Lower leg skin (tissue), 4 donors: ENCODE measurements around the gene EIF3C. TPM values are rescaled to one million over a fixed set of nuclear protein-coding genes. Genes with fewer than 3 reads are reported as not detected.
A peak's percentile ranks its signal among the peaks of the same experiment; 100 is the strongest.
"Not testable (repeated sequence)": the region's sequence is repeated elsewhere in the genome, so short reads cannot be mapped to it uniquely, and the experiment has no call there.

Experiments used
- DNase-seq, 2 donors: peaks; one replicate each; pipeline ENCODE4 v3.0.0-alpha.2; 2019; ENCODE audit warnings: low spot score in 2 of 2
- H3K4me3 ChIP-seq: fragments of 200-600 bp; sonication (generic); 2 replicates; pipeline ENCODE4 v1.5.1; 2017; ENCODE audit warnings: mild to moderate bottlenecking, low read depth; ENCODE audit not compliant: poor library complexity, severe bottlenecking
- WGBS, 2 donors: methylation state at CpG; one replicate each; pipeline ENCODE4 v1.1.5; 2018; 5-methylcytosine and 5-hydroxymethylcytosine counted together
- intact Hi-C: fragments of 100-400 bp; cut with DNase I; formaldehyde crosslinking; loops from one replicate; pipeline ENCODE4 v1.15.0; 2023; ENCODE audit warnings: low total_unique reads
- microRNA-seq, 2 donors: library from miRNA; unstranded; fragments of <30 nt; microRNA quantifications; one replicate each; pipeline ENCODE4, GENCODE V29; 2016; ENCODE audit warnings: borderline replicate concordance in 2 of 2, borderline number of aligned reads in 1 of 2
- total RNA-seq, 4 donors: library from RNA; depleted of rRNA; stranded (reverse); fragments of >200 nt; gene quantifications; one replicate each; pipeline ENCODE4 v1.1.0, GENCODE V29; 2016

Gene EIF3C
- total RNA-seq, 4 donors from 2014 or later, result 188 to 390 (median 282) TPM

GRCh38 chr16:28731253-28731652, 20.0 kb downstream of the EIF3C start:
- DNase-seq, H3K4me3 ChIP-seq, intact Hi-C loops: not testable (repeated sequence)
- no CpG with 5 or more reads among the region's 5 CpGs for WGBS, 2 donors

GRCh38 chr16:28732455-28733124, 21.3 kb downstream of the EIF3C start:
- intact Hi-C loops, H3K4me3 ChIP-seq: not testable (repeated sequence)
- 20% methylated on average over 1 of the region's 9 CpGs; no CpG with 5 or more reads in 1 of the 2 donors for WGBS, 2 donors

GRCh38 chr16:28739787-28740186, 28.5 kb downstream of the EIF3C start:
- H3K4me3 ChIP-seq, DNase-seq, intact Hi-C loops: not testable (repeated sequence)
- WGBS, 2 donors, result 32% methylated on average over 2 of the region's 9 CpGs; no CpG with 5 or more reads in 1 of the 2 donors

More at GRCh38 chr16:28732455-28733124, 21.3 kb downstream of the EIF3C start:
- DNase-seq, result not testable (repeated sequence)

- H3K4me3 ChIP-seq, intact Hi-C loops: not testable (repeated sequence)
- peak in 1 of 2 donors; percentile 63 for DNase-seq
- no CpG with 5 or more reads among the region's 27 CpGs for WGBS, 2 donors
These were observed 29.4 kb downstream of the EIF3C start for GRCh38 chr16:28740631-28741030.

DNA sequence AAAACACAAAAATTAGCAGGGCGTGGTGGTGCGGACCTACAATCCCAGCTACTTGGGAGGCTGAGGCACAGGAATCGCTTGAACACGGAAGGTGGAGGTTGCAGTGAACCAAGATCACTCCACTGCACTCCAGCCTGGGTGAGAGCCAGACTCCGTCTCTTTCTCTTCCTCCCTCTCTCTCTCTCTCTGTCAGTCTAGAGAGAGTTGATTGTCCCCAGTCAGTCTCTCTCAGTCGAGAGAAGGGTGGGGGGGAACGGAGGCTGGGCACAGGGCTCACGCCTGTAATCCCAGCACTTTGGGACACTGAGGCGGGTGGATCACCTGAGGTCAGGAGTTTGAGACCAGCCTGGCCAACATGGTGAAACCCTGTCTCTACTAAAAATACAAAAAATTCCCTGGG, 30.0 kb downstream of the EIF3C start:
- intact Hi-C loops, H3K4me3 ChIP-seq, DNase-seq: not testable (repeated sequence)
- 81 to 83% methylated on average over 2 to 3 of the region's 9 CpGs for WGBS, 2 donors

DNA sequence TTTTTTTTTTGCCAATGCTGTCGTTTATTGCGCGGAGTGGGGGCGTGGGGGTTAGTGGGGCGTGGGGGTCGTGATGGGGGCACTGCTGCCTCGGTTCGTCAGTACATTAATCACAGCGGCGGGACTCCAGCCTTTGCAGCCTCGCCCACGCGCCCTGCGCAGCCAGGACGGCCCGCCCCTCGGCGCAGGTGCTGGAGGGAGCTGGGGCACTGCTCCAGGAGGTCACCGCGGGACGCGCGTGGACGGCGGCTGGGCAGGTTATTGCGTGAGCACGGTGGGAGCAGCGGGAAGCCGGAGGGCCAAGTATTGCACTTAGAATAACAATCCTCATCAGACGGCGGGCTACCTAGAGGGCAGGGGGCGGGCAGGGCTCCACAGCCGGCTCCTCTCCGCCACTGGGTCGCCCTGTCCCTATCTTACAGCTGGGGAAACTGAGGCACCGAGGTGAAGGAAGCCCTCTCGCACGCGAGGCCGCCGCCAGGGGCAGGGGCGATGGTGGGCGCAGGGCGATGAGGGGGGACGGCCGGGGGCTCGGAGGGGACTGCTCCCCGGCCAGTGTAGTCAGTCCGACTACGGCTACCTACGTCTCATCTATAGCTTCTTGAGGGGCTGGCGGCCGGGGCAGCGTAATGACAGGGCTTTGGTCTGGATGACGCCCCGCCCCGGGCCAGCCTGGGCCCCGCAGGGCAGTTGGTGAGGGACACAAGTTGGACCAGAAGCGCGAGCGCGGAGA, 35.5 kb downstream of the EIF3C start:
- intact Hi-C loops, H3K4me3 ChIP-seq: not testable (repeated sequence)
- peak in 1 of 2 donors; percentile 37 for DNase-seq
- 42 to 43% methylated on average over 6 of the region's 62 CpGs for WGBS, 2 donors

- 14 to 22% methylated on average over 11 to 23 of the region's 33 CpGs for WGBS, 2 donors
- intact Hi-C loops, H3K4me3 ChIP-seq: not testable (repeated sequence)
- peak in 1 of 2 donors; percentile 81 for DNase-seq
These were observed 38.8 kb downstream of the EIF3C start for GRCh38 chr16:28749997-28750465.

- intact Hi-C loops, DNase-seq, H3K4me3 ChIP-seq: not testable (repeated sequence)
- WGBS, 2 donors, result no CpG with 5 or more reads among the region's 48 CpGs
These were observed 39.3 kb downstream of the EIF3C start for GRCh38 chr16:28750469-28751067.

- H3K4me3 ChIP-seq, DNase-seq, intact Hi-C loops: not testable (repeated sequence)
- no CpG with 5 or more reads among the region's 5 CpGs for WGBS, 2 donors
These were observed 40.2 kb downstream of the EIF3C start, which contains the start of gene NPIPB9 for GRCh38 chr16:28751487-28751886. NPIPB9 (plus strand) TSS chr16:28751787.

GRCh38 chr16:28781697-28782096, 70.4 kb downstream of the EIF3C start:
- H3K4me3 ChIP-seq, DNase-seq, intact Hi-C loops: not testable (repeated sequence)
- no CpG with 5 or more reads among the region's 6 CpGs for WGBS, 2 donors

DNA sequence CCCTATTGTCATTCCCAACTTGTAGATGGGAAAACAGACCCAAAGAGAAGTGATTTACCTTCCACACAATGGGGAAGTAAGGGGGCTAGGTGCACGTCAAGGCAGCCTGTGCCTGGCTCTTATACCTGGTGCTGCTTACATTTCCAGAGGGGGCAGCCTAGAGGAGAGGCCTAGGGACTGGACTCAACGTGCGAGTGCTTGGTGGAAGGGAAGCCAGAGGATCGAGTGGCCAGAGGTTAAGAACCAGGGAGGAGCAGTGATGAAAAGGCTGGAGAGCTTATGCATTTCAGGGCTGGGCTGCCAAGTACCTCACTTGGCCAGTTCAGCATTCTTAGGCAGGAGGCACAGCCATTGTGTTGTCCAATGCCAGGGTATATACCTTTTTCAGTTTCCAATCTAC, 71.1 kb downstream of the EIF3C start:
- intact Hi-C loops, DNase-seq, H3K4me3 ChIP-seq: not testable (repeated sequence)
- WGBS, 2 donors, result no CpG with 5 or more reads among the region's 4 CpGs

Small RNA genes within 50 kb of the gene (microRNA-seq; reads per million reads assigned to microRNA genes)
- 0 reads per million in 2 donors for gene MIR6862-2

Other genes starting within 250 kb of the EIF3C start
- under 1 TPM in 1 of 4 donors, not detected in 3; 0.22 TPM for gene NPIPB7, start 239.1 kb upstream of the EIF3C start, total RNA-seq
- 10 to 100 TPM; 32.2 to 52.7 (median 43.6) TPM for gene CLN3, start 219.4 kb upstream of the EIF3C start, total RNA-seq
- gene APOBR, start 216.8 kb upstream of the EIF3C start, total RNA-seq, result 1 to 10 TPM in 3 of 4 donors, under 1 TPM in 1; 0.88 to 2.0 (median 1.6) TPM
- gene IL27, start 204.6 kb upstream of the EIF3C start, total RNA-seq, result not detected
- gene NUPR1, start 172.5 kb upstream of the EIF3C start, total RNA-seq, result 100 to 1,000 TPM in 2 of 4 donors, 10 to 100 TPM in 2; 52.4 to 275 (median 140) TPM
- 10 to 100 TPM; 16.7 to 29.9 (median 26.8) TPM for gene SGF29, start 157.5 kb upstream of the EIF3C start, total RNA-seq
- gene SULT1A2, start 114.4 kb upstream of the EIF3C start, total RNA-seq, result not detected
- gene SULT1A1, start 101.4 kb upstream of the EIF3C start, total RNA-seq, result 1 to 10 TPM; 2.4 to 7.4 (median 3.1) TPM
- not detected for gene NPIPB8, start 73.4 kb upstream of the EIF3C start, total RNA-seq
- gene NPIPB9, start 40.3 kb downstream of the EIF3C start, total RNA-seq, result 1 to 10 TPM in 3 of 4 donors, under 1 TPM in 1; 0.93 to 4.6 (median 2.8) TPM
- 100 to 1,000 TPM in 1 of 4 donors, 10 to 100 TPM in 3; 54.8 to 152 (median 66.5) TPM for gene ATXN2L, start 111.5 kb downstream of the EIF3C start, total RNA-seq
- gene TUFM, start 134.9 kb downstream of the EIF3C start, total RNA-seq, result 100 to 1,000 TPM; 103 to 121 (median 110) TPM
- 10 to 100 TPM; 21.7 to 40.0 (median 30.6) TPM for gene SH2B1, start 152.4 kb downstream of the EIF3C start, total RNA-seq
- gene ATP2A1, start 167.0 kb downstream of the EIF3C start, total RNA-seq, result under 1 TPM; 0.07 to 0.46 (median 0.21) TPM
- gene RABEP2, start 213.8 kb downstream of the EIF3C start, total RNA-seq, result 100 to 1,000 TPM in 2 of 4 donors, 10 to 100 TPM in 2; 80.7 to 124 (median 94.9) TPM
- 1 to 10 TPM in 1 of 4 donors, under 1 TPM in 1, not detected in 2; 0.26 to 1.1 TPM for gene CD19, start 220.5 kb downstream of the EIF3C start, total RNA-seq
- 10 to 100 TPM; 22.0 to 32.8 (median 25.1) TPM for gene NFATC2IP, start 239.5 kb downstream of the EIF3C start, total RNA-seq